ENCODE results near the gene TRMT61B. TPM values are rescaled to one million over a fixed set of nuclear protein-coding genes. Genes with fewer than 3 reads are reported as not detected.

The TRMT61B gene
- polyA plus RNA-seq, 3 donors = 18.8 to 27.4 (median 23.5) TPM

Other genes starting within 250 kb of the TRMT61B start
- gene PPP1CB, start 118.5 kb downstream of the TRMT61B start, polyA plus RNA-seq (ENCODE audit: insufficient read length in 3 of 3) = 100 to 1,000 TPM; 149 to 159 (median 154) TPM
- gene SPDYA, start 59.5 kb downstream of the TRMT61B start, polyA plus RNA-seq (ENCODE audit: insufficient read length in 3 of 3) = 1 to 10 TPM in 2 of 3 donors, under 1 TPM in 1; 0.81 to 3.7 (median 3.1) TPM
- 10 to 100 TPM; 47.4 to 56.7 (median 48.6) TPM for gene WDR43, start 24.4 kb upstream of the TRMT61B start, polyA plus RNA-seq (ENCODE audit: insufficient read length in 3 of 3)
- gene TOGARAM2, start 111.0 kb upstream of the TRMT61B start, polyA plus RNA-seq (ENCODE audit: insufficient read length in 3 of 3) = 1 to 10 TPM in 2 of 3 donors, under 1 TPM in 1; 0.83 to 1.7 (median 1.5) TPM
- under 1 TPM; 0.30 to 0.46 (median 0.32) TPM for gene PCARE, start 204.2 kb upstream of the TRMT61B start, polyA plus RNA-seq (ENCODE audit: insufficient read length in 3 of 3)
- 10 to 100 TPM; 12.9 to 27.5 (median 20.2) TPM for gene CLIP4, start 245.1 kb upstream of the TRMT61B start, polyA plus RNA-seq (ENCODE audit: insufficient read length in 3 of 3)

Data from renal pelvis (tissue), 3 donors.